Fibroblast of skin of left biceps (primary cell): Measurements from ENCODE around the gene SLC25A11.
A peak's percentile ranks its signal among the peaks of the same experiment; 100 is the strongest.

Experiments
- DNase-seq, 2 experiments: peaks; one replicate each; pipeline ENCODE4 v3.0.0-alpha.2; 2013; ENCODE audit warnings: low read depth in 2 of 2

The SLC25A11 gene

GRCh38 chr17:4939796-4940554 lies at the start of gene SLC25A11, which contains the start of gene RNF167:
TSS of gene SLC25A11 (minus strand) at chr17:4940046. CDS start at chr17:4939910, 136 bp downstream.
TSS of gene RNF167 (plus strand) at chr17:4940268. CDS start at chr17:4940910, 642 bp downstream.
- DNase-seq, result peak; percentile 100

- DNase-seq, result no peak
Measured at GRCh38 chr17:4987767-4988567, 48.1 kb upstream of the SLC25A11 start.

GRCh38 chr17:4986951-4987766 lies 47.3 kb upstream of the SLC25A11 start, which contains the start of gene CAMTA2:
TSS of gene CAMTA2 (minus strand) at chr17:4987675. CDS start at chr17:4986222, 1,453 bp downstream.
- peak; percentile 32 to 39 for DNase-seq

- DNase-seq, result no peak
Measured at GRCh38 chr17:4986403-4986802, 46.6 kb upstream of the SLC25A11 start.

- no peak for DNase-seq
Measured at GRCh38 chr17:4982305-4982704, 42.5 kb upstream of the SLC25A11 start.

- DNase-seq, result peak; percentile 15 to 23
Measured at GRCh38 chr17:4980644-4981216, 40.9 kb upstream of the SLC25A11 start.

- no peak for DNase-seq
Measured at GRCh38 chr17:4978726-4979125, 38.9 kb upstream of the SLC25A11 start.

- DNase-seq, result no peak
Measured at GRCh38 chr17:4974115-4974670, 34.3 kb upstream of the SLC25A11 start.

- no peak for DNase-seq
Measured at GRCh38 chr17:4973256-4974114, 33.6 kb upstream of the SLC25A11 start.

- no peak for DNase-seq
Measured at GRCh38 chr17:4972752-4973151, 32.9 kb upstream of the SLC25A11 start.

- no peak for DNase-seq
Measured at GRCh38 chr17:4972322-4972721, 32.5 kb upstream of the SLC25A11 start.

GRCh38 chr17:4971826-4972225 lies 32.0 kb upstream of the SLC25A11 start:
- DNase-seq, result no peak

GRCh38 chr17:4970273-4970672 lies 30.4 kb upstream of the SLC25A11 start:
- DNase-seq, result no peak

GRCh38 chr17:4969551-4970173 lies 29.8 kb upstream of the SLC25A11 start:
- no peak for DNase-seq

- peak; percentile 89 for DNase-seq
Measured at GRCh38 chr17:4969047-4969550, 29.3 kb upstream of the SLC25A11 start.

- no peak for DNase-seq
Measured at GRCh38 chr17:4968486-4969046, 28.7 kb upstream of the SLC25A11 start.

- peak; percentile 94 to 95 for DNase-seq
Measured at GRCh38 chr17:4967539-4968485, 28.0 kb upstream of the SLC25A11 start, which contains the start of gene SPAG7. TSS of gene SPAG7 (minus strand) at chr17:4967817. CDS start at chr17:4967804, 13 bp downstream.
